SU-DHL-6 (cell line): ENCODE measurements around the gene FAM53B.
A peak's percentile ranks its signal among the peaks of the same experiment; 100 is the strongest.

Experiments used
- H2AFZ ChIP-seq: fragments of 200-600 bp; sonication (generic); 2 replicates; pipeline ENCODE4 v1.6.1; 2014; ENCODE audit warnings: low read depth, mild to moderate bottlenecking, moderate library complexity, mixed read lengths, antibody characterized with exemption, low read length; ENCODE audit not compliant: severe bottlenecking
- H3F3A ChIP-seq: fragments of 200-600 bp; shearing (Covaris generic); 2 replicates; pipeline ENCODE4 v1.6.0; 2016; ENCODE audit warnings: antibody characterized with exemption, mild to moderate bottlenecking; ENCODE audit not compliant: insufficient read depth
- H3K27ac ChIP-seq: fragments of 200-600 bp; sonication (generic); 2 replicates; pipeline ENCODE4 v1.5.1; 2016; ENCODE audit warnings: low read depth, mild to moderate bottlenecking, low read length, moderate library complexity, mixed read lengths
- H3K27me3 ChIP-seq: fragments of 200-600 bp; sonication (generic), shearing (Covaris generic); 2 replicates; pipeline ENCODE4 v1.6.0; 2014; ENCODE audit warnings: mild to moderate bottlenecking, low read length
- H3K36me3 ChIP-seq: fragments of 200-600 bp; sonication (generic); 2 replicates; pipeline ENCODE4 v1.6.1; 2014; ENCODE audit warnings: mild to moderate bottlenecking, low read length, mixed read lengths
- H3K4me2 ChIP-seq: fragments of 300-600, 200-600 bp; shearing (Covaris generic), sonication (generic); 2 replicates; pipeline ENCODE4 v1.6.0; 2014; ENCODE audit warnings: low read length, low read depth, mild to moderate bottlenecking; ENCODE audit not compliant: poor library complexity, severe bottlenecking
- H3K4me3 ChIP-seq: fragments of 200-600 bp; sonication (generic); 2 replicates; pipeline ENCODE4 v1.5.1; 2014; ENCODE audit warnings: antibody characterized with exemption, low read length, mild to moderate bottlenecking, mixed read lengths; ENCODE audit not compliant: insufficient read depth, poor library complexity, severe bottlenecking
- H3K79me2 ChIP-seq: fragments of 200-600 bp; sonication (generic); 2 replicates; pipeline ENCODE4 v1.6.1; 2014; ENCODE audit warnings: mild to moderate bottlenecking, low read length, moderate library complexity; ENCODE audit not compliant: insufficient read depth
- H3K9ac ChIP-seq: fragments of 200-600 bp; sonication (generic); 2 replicates; pipeline ENCODE4 v1.7.0; 2014; ENCODE audit warnings: mild to moderate bottlenecking, low read length
- H3K9me2 ChIP-seq: fragments of 200-600 bp; sonication (generic); replicated peaks from 2 replicates; pipeline ENCODE4 v1.6.1; 2014; ENCODE audit warnings: low read length; ENCODE audit not compliant: insufficient read depth
- H3K9me3 ChIP-seq: fragments of 200-600 bp; sonication (generic); 2 replicates; pipeline ENCODE4 v1.6.1; 2014; ENCODE audit warnings: low read length, mixed read lengths; ENCODE audit not compliant: insufficient read depth
- H4K20me1 ChIP-seq: fragments of 200-600 bp; sonication (generic); 2 replicates; pipeline ENCODE4 v1.6.1; 2014; ENCODE audit warnings: low read depth, mild to moderate bottlenecking, antibody characterized with exemption, low read length, moderate library complexity, mixed read lengths
- CTCF ChIP-seq: fragments of 200-600 bp; sonication (generic); IDR thresholded peaks from one replicate; pipeline ENCODE4 v1.5.1; 2017; ENCODE audit warnings: antibody characterized with exemption, mild to moderate bottlenecking, low read length, moderate library complexity; ENCODE audit not compliant: insufficient read depth, poor library complexity, severe bottlenecking
- EZH2phosphoT487 ChIP-seq: fragments of 200-600 bp; sonication (generic), shearing (Covaris generic); conservative IDR thresholded peaks from 2 replicates; pipeline ENCODE4 v1.6.1; 2018; ENCODE audit warnings: mild to moderate bottlenecking, antibody characterized with exemption, low read length, moderate library complexity, mixed read lengths

FAM53B gene

GRCh38 chr10:124734311-124735166 lies 9.6 kb downstream of the FAM53B start:
- peak overlapping the region; percentile 98 for H3K9ac ChIP-seq
- no peaks in the 10 kb centered on the region for H3K9me3 ChIP-seq
- peaks cover 24% of the 10 kb centered on the region for H3F3A ChIP-seq
- H3K9me2 ChIP-seq: no peaks in the 10 kb centered on the region
- no peak for TF ChIP-seq EZH2phosphoT487
- no peak for TF ChIP-seq CTCF
- H3K36me3 ChIP-seq: peaks cover 4% of the 10 kb centered on the region; the same call in 1 of the 2 replicates
- no peak overlapping the region for H2AFZ ChIP-seq
- H3K4me2 ChIP-seq: peak overlapping the region; percentile 95
- no peaks in the 10 kb centered on the region for H3K27me3 ChIP-seq
- peak overlapping the region; percentile 97 for H3K27ac ChIP-seq
- H4K20me1 ChIP-seq: peaks cover 4% of the 10 kb centered on the region; the same call in 1 of the 2 replicates
- H3K4me3 ChIP-seq: no peak overlapping the region
- H3K79me2 ChIP-seq: peaks cover 100% of the 10 kb centered on the region

DNA sequence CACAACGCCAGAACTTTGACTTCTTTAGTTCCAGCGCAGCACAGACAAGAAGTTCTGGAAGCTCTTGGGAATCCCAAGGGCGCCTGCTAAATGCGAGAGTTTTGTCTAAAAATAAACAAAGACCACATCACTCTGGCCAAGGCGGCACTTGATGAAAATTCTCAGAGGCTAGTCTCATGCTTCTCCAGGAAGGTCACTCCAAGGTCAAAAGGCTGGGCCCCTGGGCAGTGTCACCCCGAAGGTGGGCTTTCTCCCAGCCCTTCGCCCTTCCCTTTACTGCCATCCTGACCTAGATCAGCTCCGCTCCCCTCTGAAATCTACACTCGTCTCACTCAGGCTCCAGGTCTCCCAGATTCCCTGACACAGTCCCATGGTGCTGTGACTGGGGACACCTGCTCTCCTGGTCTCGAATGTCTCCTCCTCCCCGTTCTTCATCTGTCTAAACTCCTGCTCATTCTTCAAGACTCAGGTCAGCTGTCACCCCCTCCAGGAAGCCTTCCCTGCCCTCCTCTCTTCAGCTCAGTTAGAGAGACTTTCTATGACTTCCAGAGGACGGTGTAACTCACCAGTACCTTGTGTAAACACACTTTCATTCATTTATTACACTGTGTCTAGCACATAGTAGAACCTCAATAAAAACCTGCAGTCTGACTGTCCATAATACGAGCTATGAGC lies 10.5 kb downstream of the FAM53B start:
- Histone ChIP-seq H3K4me3 (no peak overlapping the region), H3K36me3 (peaks cover 4% of the 10 kb centered on the region; the same call in 1 of the 2 replicates), H3F3A (peaks cover 25% of the 10 kb centered on the region), H3K4me2 (peak overlapping the region; percentile 95), H3K79me2 (peaks cover 100% of the 10 kb centered on the region), H3K9ac (peak overlapping the region; percentile 98), H3K27ac (peak overlapping the region; percentile 97), H3K27me3 (no peaks in the 10 kb centered on the region), H4K20me1 (peaks cover 4% of the 10 kb centered on the region; the same call in 1 of the 2 replicates), H2AFZ (no peak overlapping the region), H3K9me2 (no peaks in the 10 kb centered on the region), H3K9me3 (no peaks in the 10 kb centered on the region)
- TF ChIP-seq EZH2phosphoT487: no peak
- TF ChIP-seq CTCF: no peak

GRCh38 chr10:124732931-124733570 lies 11.1 kb downstream of the FAM53B start:
- TF ChIP-seq EZH2phosphoT487 (no peak), CTCF (no peak)
- Histone ChIP-seq H4K20me1 (peaks cover 6% of the 10 kb centered on the region; the same call in 1 of the 2 replicates), H3F3A (peaks cover 20% of the 10 kb centered on the region), H3K9me3 (no peaks in the 10 kb centered on the region), H3K36me3 (peaks cover 4% of the 10 kb centered on the region; the same call in 1 of the 2 replicates), H3K9ac (peak overlapping the region; percentile 98), H3K79me2 (peaks cover 100% of the 10 kb centered on the region), H2AFZ (no peak overlapping the region), H3K4me2 (peak overlapping the region; percentile 95), H3K27ac (peak overlapping the region; percentile 97), H3K27me3 (no peaks in the 10 kb centered on the region), H3K9me2 (no peaks in the 10 kb centered on the region), H3K4me3 (no peak overlapping the region)
